Keratinocyte (primary cell): ENCODE measurements around the gene THG1L. TPM values are rescaled to one million over a fixed set of nuclear protein-coding genes. Genes with fewer than 3 reads are reported as not detected.
"Not testable (repeated sequence)": the region's sequence is repeated elsewhere in the genome, so short reads cannot be mapped to it uniquely, and the experiment has no call there.

Experiments used
- DNase-seq: peaks from one replicate; pipeline ENCODE4 v3.0.0-alpha.2; 2011; ENCODE audit warnings: low read depth, missing footprints, low spot score
- FAIRE-seq: peaks from 2 replicates; lab custom pipeline; 2011; peaks lifted over from hg19 to GRCh38; lab: Jason Lieb, UNC
- H2AFZ ChIP-seq: 2 replicates; pipeline ENCODE4 v1.6.0; 2012; ENCODE audit warnings: low read length, control low read depth, inconsistent platforms; ENCODE audit not compliant: control insufficient read depth
- H3K27ac ChIP-seq: 2 replicates; pipeline ENCODE4 v1.5.1; 2011; ENCODE audit warnings: low read length; ENCODE audit not compliant: control insufficient read depth, insufficient read depth
- H3K27me3 ChIP-seq: 3 replicates; pipeline ENCODE4 v1.6.0; 2011; ENCODE audit warnings: low read length; ENCODE audit not compliant: control insufficient read depth, insufficient read depth; ENCODE audit errors: extremely low read depth
- H3K36me3 ChIP-seq, 2 experiments: 2 replicates in 1 of 2; 3 replicates in 1 of 2; pipeline ENCODE4 v1.5.1; 2011; ENCODE audit warnings: low read length in 2 of 2, mild to moderate bottlenecking in 1 of 2; ENCODE audit not compliant: control insufficient read depth in 2 of 2, insufficient read depth in 2 of 2; ENCODE audit errors: extremely low read depth in 1 of 2
- H3K4me1 ChIP-seq: 3 replicates; pipeline ENCODE4 v1.5.1; 2011; ENCODE audit warnings: low read length; ENCODE audit not compliant: control insufficient read depth, insufficient read depth; ENCODE audit errors: extremely low read depth
- H3K4me2 ChIP-seq: 3 replicates; pipeline ENCODE4 v1.6.0; 2011; ENCODE audit warnings: low read depth, low read length; ENCODE audit not compliant: control insufficient read depth, insufficient read depth; ENCODE audit errors: extremely low read depth
- H3K4me3 ChIP-seq, 3 experiments: fragments of 200-600 bp in 1 of 3; sonication (generic) in 1 of 3; 2 replicates in 2 of 3; 3 replicates in 1 of 3; pipeline ENCODE4 v1.5.1; 2011 to 2016; ENCODE audit warnings: low read length in 3 of 3, mild to moderate bottlenecking in 3 of 3, control low read depth in 2 of 3, inconsistent platforms in 1 of 3, low read depth in 1 of 3, mixed read lengths in 1 of 3, mixed run types in 1 of 3, moderate library complexity in 1 of 3; ENCODE audit not compliant: control insufficient read depth in 2 of 3, insufficient read depth in 2 of 3; ENCODE audit errors: extremely low read depth in 1 of 3
- H3K79me2 ChIP-seq: 2 replicates; pipeline ENCODE4 v1.6.0; 2012; ENCODE audit warnings: low read length; ENCODE audit not compliant: control insufficient read depth, insufficient read depth
- H3K9ac ChIP-seq: 3 replicates; pipeline ENCODE4 v1.6.0; 2011; ENCODE audit warnings: low read length; ENCODE audit not compliant: control insufficient read depth, insufficient read depth; ENCODE audit errors: extremely low read depth
- H3K9me1 ChIP-seq: 3 replicates; pipeline ENCODE4 v1.6.0; 2011; ENCODE audit warnings: low read length; ENCODE audit not compliant: control insufficient read depth, insufficient read depth; ENCODE audit errors: extremely low read depth
- H3K9me3 ChIP-seq: 2 replicates; pipeline ENCODE4 v1.5.1; 2012; ENCODE audit warnings: low read depth, low read length; ENCODE audit not compliant: control insufficient read depth
- H4K20me1 ChIP-seq: 3 replicates; pipeline ENCODE4 v1.6.0; 2011; ENCODE audit warnings: low read length; ENCODE audit not compliant: control insufficient read depth, insufficient read depth; ENCODE audit errors: extremely low read depth
- CTCF ChIP-seq, 3 experiments: IDR thresholded peaks in 1 of 3; conservative IDR thresholded peaks in 1 of 3; optimal IDR thresholded peaks in 1 of 3; 2 replicates in 2 of 3; 3 replicates in 1 of 3; pipeline versions ENCODE3 to v1.5.1; 2011; ENCODE audit warnings: low read length in 3 of 3, mild to moderate bottlenecking in 3 of 3, moderate library complexity in 2 of 3, control low read depth in 1 of 3, inconsistent platforms in 1 of 3; ENCODE audit not compliant: insufficient read depth in 2 of 3; ENCODE audit errors: extremely low read depth in 1 of 3
- EZH2 ChIP-seq: IDR thresholded peaks from one replicate; pipeline ENCODE4 v1.6.1; 2012; ENCODE audit warnings: inconsistent platforms, mild to moderate bottlenecking, low read length, moderate library complexity
- dilution Hi-C: fragments of 300-500 bp; cut with MboI; formaldehyde crosslinking; loops from one replicate; pipeline ENCODE4 v1.7.0; 2020; ENCODE audit warnings: low sequenced_read_pairs; ENCODE audit not compliant: extremely low pct_ligation_motif_present
- polyA plus RNA-seq, 5 experiments: library from polyadenylated mRNA; depleted of rRNA in 3 of 5; stranded (reverse) in 3 of 5; stranded (forward) in 1 of 5; unstranded in 1 of 5; fragments of >200 nt; gene quantifications; 1 replicate in 1 of 5; 2 replicates in 3 of 5; 3 replicates in 1 of 5; pipeline versions ENCODE4 v1.2.1 to v1.2.3, GENCODE V29; 2011 to 2012; ENCODE audit warnings: missing spikeins in 2 of 5, low read depth in 1 of 5, low replicate concordance in 1 of 5

The THG1L gene
- polyA plus RNA-seq, 1 donor (not counting 4 experiments of a cell fraction or from before 2014, with no cell fraction given): 23.4 TPM

GRCh38 chr5:157719245-157719644, 12.0 kb upstream of the THG1L start:
- dilution Hi-C loops: no loop called here
- H3K9ac ChIP-seq: no peak overlapping the region

GRCh38 chr5:157721159-157721558, 10.1 kb upstream of the THG1L start:
- Histone ChIP-seq H3K27ac (no peak overlapping the region), H3K36me3 (no peaks in the 10 kb centered on the region), H4K20me1 (no peaks in the 10 kb centered on the region), H3K9me1 (no peaks in the 10 kb centered on the region), H3K4me2 (no peak overlapping the region), H3K4me3 (no peak overlapping the region), H3K9me3 (no peaks in the 10 kb centered on the region), H3K79me2 (no peaks in the 10 kb centered on the region), H3K4me1 (no peaks in the 10 kb centered on the region), H3K9ac (no peak overlapping the region), H3K27me3 (no peaks in the 10 kb centered on the region), H2AFZ (no peak overlapping the region)
- dilution Hi-C loops: no loop called here
- FAIRE-seq: no peak
- TF ChIP-seq EZH2 (no peak), CTCF (optimal IDR thresholded peaks at IDR 0.05 in 1 of 3, IDR thresholded peaks at IDR 0.05 in 1 of 3, conservative IDR thresholded peaks at IDR 0.05 in 1 of 3; ENCODE audit: extremely low read depth in 1 of 3, insufficient read depth in 2 of 3, low read length in 3 of 3) (no peak)
- DNase-seq: no peak

More at GRCh38 chr5:157719245-157719644, 12.0 kb upstream of the THG1L start:
- DNase-seq: no peak
- Histone ChIP-seq H3K36me3 (no peaks in the 10 kb centered on the region), H3K4me1 (no peaks in the 10 kb centered on the region), H3K79me2 (no peaks in the 10 kb centered on the region), H3K9me3 (no peaks in the 10 kb centered on the region), H3K27me3 (no peaks in the 10 kb centered on the region), H4K20me1 (no peaks in the 10 kb centered on the region), H3K9me1 (no peaks in the 10 kb centered on the region), H3K27ac (no peak overlapping the region), H3K4me2 (no peak overlapping the region), H2AFZ (no peak overlapping the region), H3K4me3 (no peak overlapping the region)
- FAIRE-seq: no peak
- TF ChIP-seq EZH2: no peak

- H3K27ac ChIP-seq, DNase-seq, H3K4me1 ChIP-seq, H3K9me3 ChIP-seq, H3K27me3 ChIP-seq, H4K20me1 ChIP-seq, dilution Hi-C loops, H3K4me2 ChIP-seq, H3K79me2 ChIP-seq, FAIRE-seq, H2AFZ ChIP-seq, H3K4me3 ChIP-seq, H3K36me3 ChIP-seq, H3K9me1 ChIP-seq, H3K9ac ChIP-seq: not testable (repeated sequence)
Observed at GRCh38 chr5:157722895-157723294, 8.3 kb upstream of the THG1L start.

GRCh38 chr5:157726607-157727006, 4.6 kb upstream of the THG1L start:
- H3K4me1 ChIP-seq, DNase-seq, dilution Hi-C loops: not testable (repeated sequence)

More at GRCh38 chr5:157726607-157727006, 4.6 kb upstream of the THG1L start:
- H3K27ac ChIP-seq, H3K27me3 ChIP-seq, H3K9me3 ChIP-seq, H2AFZ ChIP-seq, H3K4me2 ChIP-seq, H3K4me3 ChIP-seq, H3K9me1 ChIP-seq, H3K36me3 ChIP-seq, H4K20me1 ChIP-seq, H3K9ac ChIP-seq, FAIRE-seq, H3K79me2 ChIP-seq: not testable (repeated sequence)
